ENCODE results near the gene MICU2. TPM values are rescaled to one million over a fixed set of nuclear protein-coding genes. Genes with fewer than 3 reads are reported as not detected.

The MICU2 gene
- total and polyA plus RNA-seq, 2 experiments from 2014 or later: 51.0 to 122 TPM

DNA sequence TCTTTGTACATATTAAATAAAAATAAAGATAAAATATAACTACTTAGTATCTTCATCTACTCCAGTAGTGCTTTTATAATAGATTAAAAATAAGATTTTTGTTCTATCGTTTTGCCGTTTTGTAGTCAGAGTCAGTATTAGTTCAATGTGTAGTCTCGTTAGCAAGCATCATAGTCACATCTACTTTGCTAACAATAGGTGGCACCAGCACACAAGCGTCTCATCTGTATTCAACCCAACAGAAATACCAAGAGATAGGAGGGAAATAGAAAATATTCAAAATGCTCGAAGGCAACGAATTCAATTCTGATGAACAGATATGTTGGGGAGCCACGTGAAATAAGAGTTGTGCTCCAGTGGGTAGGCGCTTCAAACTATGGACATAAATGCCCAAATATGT lies 21.4 kb upstream of the MICU2 start:
- Histone ChIP-seq H3F3A (replicated peaks; ENCODE audit: low read depth) (no peaks in the 10 kb centered on the region), H3K79me2 (replicated peaks; ENCODE audit: insufficient read depth) (no peaks in the 10 kb centered on the region), H3K4me1 (ENCODE audit: insufficient read depth) (no peaks in the 10 kb centered on the region), H2AFZ (no peak overlapping the region), H3K27ac (ENCODE audit: low read depth) (no peak overlapping the region), H3K9me2 (ENCODE audit: insufficient read depth) (no peaks in the 10 kb centered on the region), H3K4me2 (no peak overlapping the region), H4K20me1 (replicated peaks; ENCODE audit: insufficient read depth) (no peaks in the 10 kb centered on the region), H3K4me3 (no peak overlapping the region), H3K36me3 (ENCODE audit: insufficient read depth) (no peaks in the 10 kb centered on the region), H3K27me3 (ENCODE audit: insufficient read depth) (no peaks in the 10 kb centered on the region)
- ATAC-seq (peak; percentile 41; the same call in 2 of the 3 replicates), DNase-seq (ENCODE audit: low spot score) (peak; percentile 53)
- H3K36me3 Mint-ChIP-seq (ENCODE audit: low read depth): no peaks in the 10 kb centered on the region; the same call in 2 of the 3 replicates
- peaks cover 1% of the 10 kb centered on the region for H3K27me3 Mint-ChIP-seq (ENCODE audit: insufficient read depth, low read depth, poor library complexity)
- H3K4me1 Mint-ChIP-seq: no peaks in the 10 kb centered on the region
- TF ChIP-seq JUNB (IDR thresholded peaks at IDR 0.05; ENCODE audit: unreplicated experiment) (no peak), ZNF114 (CRISPR knock-in tag; IDR thresholded peaks at IDR 0.05) (no peak)
- TF ChIP-seq, protein P1, sequence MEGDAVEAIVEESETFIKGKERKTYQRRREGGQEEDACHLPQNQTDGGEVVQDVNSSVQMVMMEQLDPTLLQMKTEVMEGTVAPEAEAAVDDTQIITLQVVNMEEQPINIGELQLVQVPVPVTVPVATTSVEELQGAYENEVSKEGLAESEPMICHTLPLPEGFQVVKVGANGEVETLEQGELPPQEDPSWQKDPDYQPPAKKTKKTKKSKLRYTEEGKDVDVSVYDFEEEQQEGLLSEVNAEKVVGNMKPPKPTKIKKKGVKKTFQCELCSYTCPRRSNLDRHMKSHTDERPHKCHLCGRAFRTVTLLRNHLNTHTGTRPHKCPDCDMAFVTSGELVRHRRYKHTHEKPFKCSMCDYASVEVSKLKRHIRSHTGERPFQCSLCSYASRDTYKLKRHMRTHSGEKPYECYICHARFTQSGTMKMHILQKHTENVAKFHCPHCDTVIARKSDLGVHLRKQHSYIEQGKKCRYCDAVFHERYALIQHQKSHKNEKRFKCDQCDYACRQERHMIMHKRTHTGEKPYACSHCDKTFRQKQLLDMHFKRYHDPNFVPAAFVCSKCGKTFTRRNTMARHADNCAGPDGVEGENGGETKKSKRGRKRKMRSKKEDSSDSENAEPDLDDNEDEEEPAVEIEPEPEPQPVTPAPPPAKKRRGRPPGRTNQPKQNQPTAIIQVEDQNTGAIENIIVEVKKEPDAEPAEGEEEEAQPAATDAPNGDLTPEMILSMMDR (conservative IDR thresholded peaks at IDR 0.05; ENCODE audit: low read depth in 2 of 2): peak; percentile 49 to 69
- TF ChIP-seq, protein P2, sequence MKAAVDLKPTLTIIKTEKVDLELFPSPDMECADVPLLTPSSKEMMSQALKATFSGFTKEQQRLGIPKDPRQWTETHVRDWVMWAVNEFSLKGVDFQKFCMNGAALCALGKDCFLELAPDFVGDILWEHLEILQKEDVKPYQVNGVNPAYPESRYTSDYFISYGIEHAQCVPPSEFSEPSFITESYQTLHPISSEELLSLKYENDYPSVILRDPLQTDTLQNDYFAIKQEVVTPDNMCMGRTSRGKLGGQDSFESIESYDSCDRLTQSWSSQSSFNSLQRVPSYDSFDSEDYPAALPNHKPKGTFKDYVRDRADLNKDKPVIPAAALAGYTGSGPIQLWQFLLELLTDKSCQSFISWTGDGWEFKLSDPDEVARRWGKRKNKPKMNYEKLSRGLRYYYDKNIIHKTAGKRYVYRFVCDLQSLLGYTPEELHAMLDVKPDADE (IDR thresholded peaks at IDR 0.05): no peak
- H3K27ac Mint-ChIP-seq: no peak overlapping the region
- no peak overlapping the region for H3K4me3 Mint-ChIP-seq
- peaks cover 3% of the 10 kb centered on the region; the same call in 2 of the 3 replicates for H3K9me3 Mint-ChIP-seq

DNA sequence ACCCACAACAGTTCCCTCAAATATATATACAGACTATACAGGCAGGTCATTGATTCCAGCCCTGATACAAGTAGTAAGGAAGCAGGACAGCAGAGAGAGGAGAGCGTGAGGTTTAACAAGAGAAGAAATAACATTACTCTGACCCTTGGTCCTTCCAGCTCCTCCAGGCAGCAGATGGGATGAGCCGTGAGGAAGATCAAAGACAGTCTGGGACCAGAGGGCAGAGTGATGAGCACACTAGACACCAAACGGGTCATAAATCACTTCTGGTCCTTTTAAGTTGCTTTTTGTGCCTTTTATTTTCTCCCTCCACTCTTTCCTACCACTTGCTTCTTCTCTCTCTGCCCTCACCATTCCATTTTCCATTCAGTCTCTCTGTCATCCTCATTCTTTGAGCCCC lies 16.9 kb upstream of the MICU2 start:
- Mint-ChIP-seq H3K4me1 (no peaks in the 10 kb centered on the region), H3K27ac (no peak overlapping the region), H3K27me3 (ENCODE audit: insufficient read depth, low read depth, poor library complexity) (no peaks in the 10 kb centered on the region), H3K9me3 (no peaks in the 10 kb centered on the region; the same call in 2 of the 3 replicates), H3K36me3 (ENCODE audit: low read depth) (no peaks in the 10 kb centered on the region; the same call in 2 of the 3 replicates), H3K4me3 (no peak overlapping the region)
- no peak overlapping the region for H3K4me3 ChIP-seq
- H3K9me2 ChIP-seq (ENCODE audit: insufficient read depth): no peaks in the 10 kb centered on the region
- ATAC-seq (no peak), DNase-seq (ENCODE audit: low spot score) (no peak)
- no peaks in the 10 kb centered on the region for H3K27me3 ChIP-seq (ENCODE audit: insufficient read depth)
- no peaks in the 10 kb centered on the region for H3K36me3 ChIP-seq (ENCODE audit: insufficient read depth)
- no peaks in the 10 kb centered on the region for H3F3A ChIP-seq (replicated peaks; ENCODE audit: low read depth)
- no peaks in the 10 kb centered on the region for H4K20me1 ChIP-seq (replicated peaks; ENCODE audit: insufficient read depth)
- no peak overlapping the region for H2AFZ ChIP-seq
- H3K4me2 ChIP-seq: no peak overlapping the region
- H3K27ac ChIP-seq (ENCODE audit: low read depth): no peak overlapping the region
- no peaks in the 10 kb centered on the region for H3K79me2 ChIP-seq (replicated peaks; ENCODE audit: insufficient read depth)
- no peaks in the 10 kb centered on the region for H3K4me1 ChIP-seq (ENCODE audit: insufficient read depth)
- TF ChIP-seq, protein P2 (IDR thresholded peaks at IDR 0.05): no peak
- TF ChIP-seq, protein P1 (conservative IDR thresholded peaks at IDR 0.05; ENCODE audit: low read depth in 2 of 2): no peak
- TF ChIP-seq, protein P3, sequence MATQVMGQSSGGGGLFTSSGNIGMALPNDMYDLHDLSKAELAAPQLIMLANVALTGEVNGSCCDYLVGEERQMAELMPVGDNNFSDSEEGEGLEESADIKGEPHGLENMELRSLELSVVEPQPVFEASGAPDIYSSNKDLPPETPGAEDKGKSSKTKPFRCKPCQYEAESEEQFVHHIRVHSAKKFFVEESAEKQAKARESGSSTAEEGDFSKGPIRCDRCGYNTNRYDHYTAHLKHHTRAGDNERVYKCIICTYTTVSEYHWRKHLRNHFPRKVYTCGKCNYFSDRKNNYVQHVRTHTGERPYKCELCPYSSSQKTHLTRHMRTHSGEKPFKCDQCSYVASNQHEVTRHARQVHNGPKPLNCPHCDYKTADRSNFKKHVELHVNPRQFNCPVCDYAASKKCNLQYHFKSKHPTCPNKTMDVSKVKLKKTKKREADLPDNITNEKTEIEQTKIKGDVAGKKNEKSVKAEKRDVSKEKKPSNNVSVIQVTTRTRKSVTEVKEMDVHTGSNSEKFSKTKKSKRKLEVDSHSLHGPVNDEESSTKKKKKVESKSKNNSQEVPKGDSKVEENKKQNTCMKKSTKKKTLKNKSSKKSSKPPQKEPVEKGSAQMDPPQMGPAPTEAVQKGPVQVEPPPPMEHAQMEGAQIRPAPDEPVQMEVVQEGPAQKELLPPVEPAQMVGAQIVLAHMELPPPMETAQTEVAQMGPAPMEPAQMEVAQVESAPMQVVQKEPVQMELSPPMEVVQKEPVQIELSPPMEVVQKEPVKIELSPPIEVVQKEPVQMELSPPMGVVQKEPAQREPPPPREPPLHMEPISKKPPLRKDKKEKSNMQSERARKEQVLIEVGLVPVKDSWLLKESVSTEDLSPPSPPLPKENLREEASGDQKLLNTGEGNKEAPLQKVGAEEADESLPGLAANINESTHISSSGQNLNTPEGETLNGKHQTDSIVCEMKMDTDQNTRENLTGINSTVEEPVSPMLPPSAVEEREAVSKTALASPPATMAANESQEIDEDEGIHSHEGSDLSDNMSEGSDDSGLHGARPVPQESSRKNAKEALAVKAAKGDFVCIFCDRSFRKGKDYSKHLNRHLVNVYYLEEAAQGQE (IDR thresholded peaks at IDR 0.05; ENCODE audit: unreplicated experiment): no peak

Data from GM23338 (cell line).